Medulla oblongata (tissue), 1 donor: ENCODE measurements around the gene PPM1B.
"Not testable (repeated sequence)": the region's sequence is repeated elsewhere in the genome, so short reads cannot be mapped to it uniquely, and the experiment has no call there.

ENCODE experiments used
- DNase-seq: peaks from one replicate; pipeline ENCODE4 v3.0.0-alpha.2; 2015; ENCODE audit errors: extremely low spot score

Gene PPM1B

GRCh38 chr2:44168681-44169154 is at the start of gene PPM1B:
Gene PPM1B (plus strand): TSS chr2:44168875. CDS start chr2:44201200, 32,325 bp downstream.
- no peak for DNase-seq

DNA sequence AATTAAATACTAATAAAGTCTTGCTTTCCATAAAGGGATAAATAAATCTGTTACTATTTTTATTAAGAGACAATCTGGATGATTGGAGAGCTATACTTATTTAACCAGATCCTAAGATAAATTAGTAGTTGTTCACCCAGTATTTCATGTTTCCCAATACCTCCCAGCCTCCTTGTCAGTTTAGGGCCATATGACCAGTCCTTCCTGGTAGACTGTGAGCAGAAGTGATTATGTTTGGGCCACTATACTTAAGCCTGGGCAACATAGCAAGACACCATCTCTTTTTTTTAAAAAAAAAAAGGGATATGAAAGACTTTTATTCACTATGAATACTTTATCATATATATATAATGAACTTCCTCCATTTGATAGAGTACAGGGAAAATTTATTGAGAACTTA is 48.8 kb upstream of the PPM1B start:
- DNase-seq: no peak

DNA sequence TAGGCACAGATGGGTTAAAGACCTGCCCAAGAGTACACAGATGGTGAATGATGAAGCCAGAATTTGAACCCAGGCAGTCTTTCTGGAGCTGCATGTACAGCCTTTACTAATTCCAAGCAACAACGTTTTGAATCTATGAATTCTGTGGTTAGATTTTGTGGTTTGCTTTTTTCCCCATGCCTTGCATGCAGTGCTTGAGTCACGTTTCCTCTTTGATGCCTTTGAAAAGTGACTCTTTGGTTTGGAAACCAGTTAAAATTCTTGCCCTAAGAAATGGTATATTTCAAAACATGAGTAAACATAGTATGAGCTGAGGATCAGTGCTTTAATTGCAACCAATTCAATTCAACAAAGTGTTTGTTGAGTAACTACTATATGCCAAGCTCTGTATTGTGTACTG is 48.2 kb upstream of the PPM1B start:
- no peak for DNase-seq

- no peak for DNase-seq
These were observed 46.8 kb upstream of the PPM1B start for GRCh38 chr2:44121899-44122298.

DNA sequence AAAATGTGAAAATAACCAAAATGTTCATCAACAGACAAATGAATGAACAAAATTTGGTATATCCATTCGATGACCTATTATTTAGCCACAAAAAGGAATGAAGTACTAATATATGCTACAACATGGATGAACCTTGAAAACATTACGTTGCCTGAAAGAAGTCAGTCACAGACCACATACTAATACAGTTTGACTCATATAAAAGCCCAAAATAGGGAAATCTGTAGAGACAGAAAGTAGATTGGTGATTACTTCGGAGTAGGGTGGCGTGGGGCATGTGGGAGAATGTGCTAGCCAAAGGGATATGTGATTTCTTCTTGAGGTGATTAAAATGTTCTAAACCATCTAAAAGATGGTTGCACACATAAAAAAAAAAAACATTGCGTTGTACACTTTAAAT is 44.2 kb upstream of the PPM1B start:
- DNase-seq: no peak

DNA sequence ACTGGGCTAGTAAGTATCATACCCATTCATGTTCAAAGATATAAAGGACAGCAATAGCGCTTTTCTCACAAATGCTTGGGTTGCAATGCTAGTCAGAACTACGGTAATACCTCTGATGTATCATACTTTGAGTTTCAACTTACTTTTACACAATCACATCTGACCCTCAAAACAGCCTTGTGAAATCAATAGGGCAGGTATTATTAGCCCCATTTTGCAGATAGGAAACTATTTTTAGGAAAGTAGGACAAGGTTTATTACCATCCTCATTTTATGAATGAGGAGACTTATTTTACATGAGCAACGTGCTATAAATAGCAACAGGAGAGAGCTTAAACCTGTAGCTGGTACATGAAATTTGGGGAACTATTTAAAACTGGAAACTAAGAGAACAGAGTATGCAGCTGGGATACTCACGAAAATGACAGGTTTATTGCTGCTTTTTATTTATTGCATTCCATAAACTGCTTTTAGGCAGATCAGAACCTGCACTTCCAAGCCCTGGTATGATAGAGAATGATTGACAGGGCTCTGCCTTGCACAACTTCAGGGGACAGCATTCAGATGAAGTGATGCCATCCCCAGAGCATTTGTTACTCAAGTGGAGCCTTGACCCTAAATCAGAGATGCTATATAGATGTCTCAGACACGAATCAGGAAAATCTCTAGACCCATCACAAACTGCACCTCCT is 42.4 kb upstream of the PPM1B start:
- DNase-seq: no peak

DNA sequence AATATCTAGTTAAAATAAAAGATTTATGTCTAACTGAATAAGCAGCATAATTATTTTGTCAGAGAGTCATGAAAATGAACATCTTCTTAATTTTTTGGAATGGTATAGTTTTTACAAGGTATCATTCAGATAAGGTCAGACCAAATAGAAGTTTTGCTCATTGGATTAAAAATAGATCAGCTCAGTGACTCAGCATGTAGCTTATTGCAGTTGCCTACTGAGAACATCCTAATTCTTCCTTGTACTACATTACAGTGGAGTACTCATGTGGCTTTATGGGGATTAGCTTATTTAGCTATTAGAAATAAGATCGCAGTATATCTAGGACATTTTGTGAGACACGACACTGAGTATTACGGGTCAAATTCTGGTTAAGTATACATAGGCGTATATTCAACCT is 38.2 kb upstream of the PPM1B start:
- no peak for DNase-seq

DNA sequence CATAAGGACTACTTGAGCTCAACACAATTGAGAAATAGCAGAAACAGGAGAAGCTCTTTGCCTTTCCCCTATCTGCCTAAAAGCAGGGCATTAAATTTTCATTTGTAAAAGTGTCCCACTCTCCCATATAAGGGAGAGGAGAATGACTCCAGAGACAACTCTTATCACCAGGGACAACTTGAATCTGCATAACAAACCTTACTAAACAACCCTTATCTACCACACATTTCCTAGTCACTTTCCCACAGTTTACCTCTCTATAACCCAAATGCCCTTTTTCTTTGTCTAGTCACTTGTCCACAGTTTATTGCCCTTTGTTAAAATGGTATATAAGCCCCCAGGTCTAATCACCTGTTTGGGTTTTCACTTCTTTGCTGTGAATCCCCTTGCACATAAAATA is 37.5 kb upstream of the PPM1B start:
- no peak for DNase-seq

DNA sequence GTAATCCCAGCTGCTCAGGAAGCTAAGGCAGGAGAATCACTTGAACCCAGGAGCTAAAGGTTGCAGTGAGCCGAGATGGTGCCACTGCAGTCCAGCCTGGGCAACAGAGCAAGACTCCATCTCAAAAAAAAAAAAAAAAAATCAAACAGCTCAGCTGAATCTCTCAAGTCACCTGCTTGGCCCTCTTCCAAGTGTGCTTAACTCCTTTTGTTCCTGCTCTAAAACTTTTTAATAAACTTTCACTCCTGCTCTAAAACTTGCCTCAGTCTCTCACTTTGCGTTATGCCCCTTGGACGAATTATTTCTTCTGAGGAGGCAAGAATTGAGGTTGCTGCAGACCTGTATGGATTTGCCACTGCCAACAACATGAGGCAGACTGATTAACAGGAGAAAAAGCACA is 35.1 kb upstream of the PPM1B start:
- DNase-seq: not testable (repeated sequence)

DNA sequence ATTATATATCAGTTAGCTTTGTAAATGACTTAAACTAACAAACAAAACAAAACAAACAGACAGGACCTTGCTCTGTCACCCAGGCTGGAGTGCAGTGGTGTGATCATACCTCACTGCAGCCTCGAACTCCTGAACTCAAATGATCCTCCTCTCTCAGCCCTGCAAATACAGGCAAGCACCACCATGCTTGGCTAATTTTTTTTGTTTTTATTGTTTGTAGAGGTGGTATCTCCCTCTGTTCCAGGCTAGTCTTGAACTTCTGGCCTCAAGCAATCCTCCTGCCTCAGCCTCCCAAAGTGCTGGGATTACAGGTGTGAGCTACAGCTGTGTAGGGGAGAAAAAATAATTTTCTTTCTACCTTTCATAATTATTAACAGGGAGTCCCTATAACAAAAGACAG is 33.8 kb upstream of the PPM1B start:
- no peak for DNase-seq

GRCh38 chr2:44135296-44135695 is 33.4 kb upstream of the PPM1B start:
- no peak for DNase-seq

GRCh38 chr2:44135771-44136170 is 32.9 kb upstream of the PPM1B start:
- no peak for DNase-seq

DNA sequence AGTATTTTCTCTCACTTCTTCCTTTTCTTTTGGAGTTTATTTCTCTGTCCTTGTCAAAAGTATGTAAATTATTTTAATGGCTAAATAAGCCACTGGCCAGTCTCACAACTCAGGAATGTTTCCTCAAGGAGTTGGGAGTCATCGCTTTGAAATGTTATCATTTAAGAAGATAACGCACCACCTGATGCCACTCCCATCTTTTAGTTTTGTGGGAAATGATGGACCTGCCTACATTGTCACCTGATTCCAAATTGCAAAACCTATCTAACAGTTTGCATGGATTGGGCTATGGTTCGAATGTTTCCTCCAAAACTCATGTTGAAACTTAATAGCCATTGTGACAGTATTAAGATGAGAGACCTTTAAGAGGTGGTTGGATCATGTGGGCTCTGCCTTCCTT is 32.4 kb upstream of the PPM1B start:
- DNase-seq: no peak

DNA sequence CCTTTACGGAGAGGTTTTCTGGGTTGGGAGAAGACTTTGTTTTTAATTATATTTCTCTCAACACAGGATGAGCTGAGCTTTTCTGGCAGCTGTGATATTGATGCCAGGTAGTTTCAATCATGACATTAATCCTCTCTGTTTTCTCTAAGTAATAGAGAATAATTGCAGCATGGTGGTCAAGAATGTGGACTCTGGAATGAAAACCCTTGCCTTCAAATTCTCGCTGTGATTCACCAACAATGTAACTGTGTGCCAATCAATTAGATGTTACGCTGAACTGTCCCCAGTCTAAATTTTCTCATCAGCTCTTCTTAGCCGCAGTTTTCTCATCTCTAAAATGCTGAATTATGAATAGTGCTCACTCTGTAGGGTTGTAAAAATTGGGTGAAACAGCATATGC is 31.6 kb upstream of the PPM1B start:
- DNase-seq: no peak

DNA sequence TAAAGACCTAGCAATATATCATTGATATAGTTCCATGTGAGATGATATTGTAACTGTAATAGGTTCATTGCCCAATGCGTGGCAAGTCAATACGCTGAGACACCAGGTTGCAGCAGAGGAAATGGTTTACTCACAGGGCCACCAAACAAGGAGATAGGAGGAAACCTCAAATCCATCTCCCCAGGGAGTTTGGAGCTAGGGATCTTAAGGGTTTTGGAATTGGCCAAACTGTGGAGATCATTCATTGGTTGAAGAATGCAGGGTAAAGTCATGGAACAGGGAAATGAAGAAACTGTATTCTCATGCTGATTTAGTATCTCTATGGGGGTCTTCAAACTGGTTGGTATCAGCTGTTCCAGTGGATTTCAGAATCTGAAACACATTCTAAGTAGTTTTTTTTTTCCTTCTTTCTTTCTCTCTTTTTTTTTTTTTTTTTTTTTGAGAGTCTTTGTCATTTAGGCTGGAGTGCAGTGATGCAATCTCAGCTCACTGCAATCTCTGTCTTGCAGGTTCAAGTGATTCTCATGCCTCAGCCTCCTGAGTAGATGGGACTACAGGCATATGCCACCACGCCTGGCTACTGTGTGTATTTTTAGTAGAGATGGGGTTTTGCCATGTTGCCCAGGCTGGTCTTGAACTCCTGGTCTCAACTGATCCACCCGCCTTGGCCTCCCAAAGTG is 30.7 kb upstream of the PPM1B start:
- no peak for DNase-seq

DNA sequence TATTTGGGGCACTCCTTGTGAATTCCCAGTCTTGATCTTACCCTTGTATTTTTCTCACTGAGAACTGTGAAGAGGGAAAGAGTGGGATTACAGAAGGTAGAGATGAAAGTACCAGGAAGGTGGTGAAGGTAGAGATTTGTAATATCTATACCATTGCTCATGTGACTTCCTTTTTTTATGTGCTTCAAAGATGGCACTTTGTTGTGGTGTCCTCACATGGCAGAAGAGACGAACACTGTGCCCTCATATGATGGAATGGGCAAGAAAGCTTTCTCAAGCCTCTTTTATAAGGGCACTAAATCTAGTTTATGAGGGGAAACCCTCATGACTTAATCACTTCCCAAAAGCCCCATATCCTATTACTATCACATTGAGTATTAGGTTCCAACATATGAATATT is 28.9 kb upstream of the PPM1B start:
- DNase-seq: no peak

DNA sequence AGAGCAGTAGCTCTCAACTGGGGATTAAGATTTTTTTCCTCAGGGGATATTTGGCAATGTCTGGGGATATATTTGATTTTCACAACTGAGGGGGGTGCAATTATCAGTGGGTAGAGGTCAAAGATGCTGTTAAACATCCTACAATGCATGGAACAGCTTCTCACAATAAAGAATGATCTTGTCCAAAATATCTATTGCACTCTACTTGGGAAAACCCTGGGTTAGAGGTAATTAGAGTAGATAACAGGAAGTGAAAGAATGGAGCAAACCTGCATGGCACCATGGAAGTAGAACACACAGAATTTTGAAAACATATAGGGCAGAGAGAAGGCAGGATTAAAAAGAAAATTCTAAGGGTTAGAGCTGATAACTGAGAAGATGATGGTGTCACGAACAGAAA is 26.4 kb upstream of the PPM1B start:
- DNase-seq: no peak

DNA sequence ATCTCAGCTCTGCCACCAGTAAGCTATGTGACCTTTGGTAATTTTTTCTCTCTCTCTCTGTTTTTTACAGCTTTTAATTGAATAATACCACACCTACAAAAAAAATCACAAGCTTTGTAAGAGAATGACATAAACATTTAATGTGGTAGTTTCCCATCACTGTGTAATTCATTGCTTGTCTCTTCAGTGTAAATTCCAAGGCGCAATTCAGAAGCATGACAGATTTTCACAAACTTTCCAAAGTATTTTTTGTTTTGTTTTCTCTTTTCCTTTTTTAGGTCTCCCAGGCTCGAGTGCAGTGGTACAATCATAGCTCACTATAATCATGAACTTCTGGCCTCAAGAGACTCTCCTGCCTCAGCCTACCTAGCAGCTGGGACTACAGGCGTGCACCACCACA is 25.0 kb upstream of the PPM1B start:
- no peak for DNase-seq

DNA sequence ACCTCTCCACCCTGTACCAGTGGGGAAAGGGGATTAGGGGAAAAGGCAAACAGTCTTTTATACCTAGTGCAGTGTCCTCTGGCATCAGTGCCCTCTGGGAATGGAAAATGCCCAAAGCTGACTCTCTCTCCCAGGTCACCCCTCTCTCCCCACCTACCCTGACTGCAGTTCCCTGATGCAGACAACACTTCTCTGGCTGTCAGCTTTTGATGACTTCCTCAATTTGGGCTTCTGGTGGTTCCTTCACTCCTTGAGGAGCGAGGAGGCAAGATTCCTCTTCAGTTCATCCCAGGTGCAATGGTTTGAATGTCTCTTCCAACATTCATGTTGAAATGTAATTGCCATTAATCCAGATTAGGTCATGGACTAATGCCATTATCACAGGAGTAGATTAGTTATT is 19.7 kb upstream of the PPM1B start:
- DNase-seq: no peak

DNA sequence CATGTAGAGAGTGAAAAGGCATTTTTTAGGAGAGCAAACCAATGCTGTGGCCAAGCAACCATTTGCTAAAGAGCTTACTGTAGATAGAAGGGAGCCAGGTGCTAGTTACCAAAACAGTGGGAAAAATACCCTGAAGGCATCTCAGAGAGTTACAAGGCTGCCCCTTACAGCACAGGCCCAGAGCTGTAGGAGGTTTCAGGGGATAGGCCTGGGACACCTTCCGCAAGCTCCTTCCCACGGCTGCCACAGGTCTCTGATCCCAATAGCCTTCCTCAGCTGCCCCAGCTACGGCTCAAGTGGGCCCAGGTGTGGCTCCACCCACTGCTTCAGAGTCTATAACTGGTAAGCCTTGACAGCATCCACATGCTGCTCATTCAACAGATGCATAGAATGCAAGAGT is 18.2 kb upstream of the PPM1B start:
- no peak for DNase-seq

GRCh38 chr2:44152865-44153669 is 15.6 kb upstream of the PPM1B start:
- no peak for DNase-seq

- no peak for DNase-seq
These were observed 12.8 kb upstream of the PPM1B start for GRCh38 chr2:44155666-44156446.
